ENCODE results near the gene S100A7A.

GRCh38 chr1:153430561-153430960 lies 14.2 kb downstream of the S100A7A start:
- TF ChIP-seq CTCF (IDR thresholded peaks at IDR 0.05) (no peak), TCF7L2 (IDR thresholded peaks at IDR 0.05; ENCODE audit: low read depth, low read length) (no peak), POLR2AphosphoS5 (IDR thresholded peaks at IDR 0.05; ENCODE audit: low read depth, low read length) (no peak)

Measured in Panc1 (cell line).